GM23248 (cell line): Measurements from ENCODE around the gene SCLT1.
"Not testable (repeated sequence)": the region's sequence is repeated elsewhere in the genome, so short reads cannot be mapped to it uniquely, and the experiment has no call there.

Experiments
- EZH2 ChIP-seq: fragments of 200-600 bp; sonication (generic); IDR thresholded peaks from 2 replicates; pipeline ENCODE4 v1.6.1; 2018; ENCODE audit warnings: antibody characterized with exemption, mild to moderate bottlenecking; ENCODE audit not compliant: insufficient read depth, poor library complexity, severe bottlenecking
- EZH2phosphoT487 ChIP-seq: fragments of 200-600 bp; sonication (generic); IDR thresholded peaks from 2 replicates; pipeline ENCODE4 v1.6.1; 2018; ENCODE audit warnings: antibody characterized with exemption, moderate library complexity, mild to moderate bottlenecking, low read depth; ENCODE audit not compliant: insufficient read depth

- TF ChIP-seq EZH2, EZH2phosphoT487: not testable (repeated sequence)
Observed at GRCh38 chr4:129126614-129127013, 33.3 kb upstream of the SCLT1 start.
